IMR-90 (cell line): ENCODE data around the gene CCDC182. TPM values are rescaled to one million over a fixed set of nuclear protein-coding genes. Genes with fewer than 3 reads are reported as not detected.

Experiments used
- ATAC-seq: fragments of 200-7000 bp; cut with Tn5 transposase; 2 replicates; pipeline ENCODE4 v1.9.1; 2020; ENCODE audit warnings: low read depth, mild to moderate bottlenecking, moderate library complexity
- BruUV-seq: library from RNA; stranded (reverse); fragments of 400-500 nt; replicated peaks from 2 replicates; lab custom pipeline; 2021; lab: Mats Ljungman, UMichigan
- CTCF ChIA-PET: fragments of 300-600 bp; formaldehyde crosslinking; extraction: SDS; loops from one replicate; lab custom pipeline; 2021; ENCODE audit warnings: antibody characterized with exemption; lab: Yijun Ruan, JAX
- POLR2A ChIA-PET: fragments of 300-600 bp; sonication (Branson Sonifier 250); formaldehyde crosslinking; loops from one replicate; lab custom pipeline; 2022; ENCODE audit warnings: antibody characterized with exemption; ENCODE audit not compliant: unreplicated experiment; lab: Charles Lee
- DNase-seq: peaks from one replicate; pipeline ENCODE4 v3.0.0; 2013
- H2AFZ ChIP-seq: replicated peaks from 2 replicates; pipeline ENCODE3; 2013; ENCODE audit warnings: low read length, mild to moderate bottlenecking; ENCODE audit not compliant: poor library complexity
- H2AK5ac ChIP-seq: 2 replicates; pipeline ENCODE4 v1.6.1; 2013; ENCODE audit warnings: low read depth, low read length, inconsistent platforms
- H2AK9ac ChIP-seq: replicated peaks from 2 replicates; pipeline ENCODE3; 2013; ENCODE audit warnings: mild to moderate bottlenecking, low read depth, low read length, moderate library complexity; ENCODE audit not compliant: poor library complexity
- H2BK120ac ChIP-seq: 2 replicates; pipeline ENCODE4 v1.6.1; 2013; ENCODE audit warnings: low read depth, low read length, inconsistent platforms
- H2BK15ac ChIP-seq: 3 replicates; pipeline ENCODE4 v1.6.1; 2013; ENCODE audit warnings: low read depth, low read length, inconsistent platforms
- H2BK20ac ChIP-seq: 2 replicates; pipeline ENCODE4 v1.6.1; 2013; ENCODE audit warnings: low read depth, mild to moderate bottlenecking, inconsistent platforms, low read length, moderate library complexity
- H2BK5ac ChIP-seq: 2 replicates; pipeline ENCODE4 v1.6.1; 2013; ENCODE audit warnings: mild to moderate bottlenecking, low read depth, low read length, inconsistent platforms; ENCODE audit not compliant: poor library complexity, severe bottlenecking
- H3K14ac ChIP-seq: replicated peaks from 2 replicates; pipeline ENCODE4 v1.6.1; 2013; ENCODE audit warnings: low read depth, low read length, inconsistent platforms
- H3K18ac ChIP-seq: 2 replicates; pipeline ENCODE4 v1.6.1; 2013; ENCODE audit warnings: low read depth, low read length, control low read depth
- H3K23ac ChIP-seq: 2 replicates; pipeline ENCODE4 v1.6.1; 2013; ENCODE audit warnings: low read depth, low read length, inconsistent platforms
- H3K27ac ChIP-seq: 2 replicates; pipeline ENCODE4 v1.5.1; 2013; ENCODE audit warnings: mild to moderate bottlenecking, control low read depth, low read length; ENCODE audit not compliant: insufficient read depth
- H3K27me3 ChIP-seq: 2 replicates; pipeline ENCODE4 v1.6.1; 2013; ENCODE audit warnings: low read length; ENCODE audit not compliant: control insufficient read depth, insufficient read depth
- H3K36me3 ChIP-seq: 2 replicates; pipeline ENCODE4 v1.6.1; 2013; ENCODE audit warnings: low read length, mixed read lengths; ENCODE audit not compliant: control insufficient read depth, insufficient read depth
- H3K4ac ChIP-seq: 2 replicates; pipeline ENCODE4 v1.6.1; 2013; ENCODE audit warnings: low read depth, low read length, inconsistent platforms
- H3K4me1 ChIP-seq: 2 replicates; pipeline ENCODE4 v1.6.1; 2013; ENCODE audit warnings: low read length, mixed read lengths; ENCODE audit not compliant: control insufficient read depth, insufficient read depth
- H3K4me2 ChIP-seq: 2 replicates; pipeline ENCODE4 v1.6.1; 2013; ENCODE audit warnings: low read depth, mild to moderate bottlenecking, control low read depth, low read length, moderate library complexity
- H3K4me3 ChIP-seq: 2 replicates; pipeline ENCODE4 v1.5.1; 2013; ENCODE audit warnings: low read depth, mild to moderate bottlenecking, control low read depth, low read length, moderate library complexity; ENCODE audit not compliant: insufficient read depth
- H3K56ac ChIP-seq: 2 replicates; pipeline ENCODE4 v1.6.1; 2013; ENCODE audit warnings: low read length, inconsistent platforms; ENCODE audit not compliant: insufficient read depth; ENCODE audit errors: extremely low read depth
- H3K79me1 ChIP-seq, 2 experiments: 2 replicates each; pipeline ENCODE4 v1.6.1; 2013; ENCODE audit warnings: low read length in 2 of 2, inconsistent platforms in 1 of 2, low read depth in 1 of 2
- H3K9ac ChIP-seq: 2 replicates; pipeline ENCODE4 v1.6.1; 2013; ENCODE audit warnings: low read depth, low read length, control low read depth
- H3K9me1 ChIP-seq: 2 replicates; pipeline ENCODE4 v1.6.1; 2013; ENCODE audit warnings: low read length, inconsistent platforms; ENCODE audit not compliant: insufficient read depth
- H3K9me3 ChIP-seq: 2 replicates; pipeline ENCODE4 v1.6.1; 2013; ENCODE audit warnings: low read length; ENCODE audit not compliant: control insufficient read depth, insufficient read depth
- H4K20me1 ChIP-seq: 2 replicates; pipeline ENCODE4 v1.6.1; 2013; ENCODE audit warnings: low read length, inconsistent platforms; ENCODE audit not compliant: insufficient read depth
- H4K5ac ChIP-seq: 2 replicates; pipeline ENCODE4 v1.6.1; 2013; ENCODE audit warnings: mild to moderate bottlenecking, low read depth, low read length, control low read depth
- H4K8ac ChIP-seq, 2 experiments: 2 replicates each; pipeline ENCODE4 v1.6.1; 2013; ENCODE audit warnings: low read depth in 2 of 2, low read length in 2 of 2, control low read depth in 1 of 2, inconsistent platforms in 1 of 2
- H4K91ac ChIP-seq: 2 replicates; pipeline ENCODE4 v1.6.1; 2013; ENCODE audit warnings: low read depth, low read length, inconsistent platforms; ENCODE audit not compliant: insufficient read depth
- MAZ ChIP-seq: IDR thresholded peaks from 2 replicates; pipeline ENCODE4 v1.6.1; 2012; ENCODE audit warnings: low read depth, mild to moderate bottlenecking, low read length, improper control_type of control experiment, moderate library complexity, borderline replicate concordance
- RAD21 ChIP-seq: IDR thresholded peaks from 2 replicates; pipeline ENCODE4 v1.6.1; 2012; ENCODE audit warnings: low read length, improper control_type of control experiment
- RFX5 ChIP-seq: IDR thresholded peaks from 2 replicates; pipeline ENCODE4 v1.8.0; 2012; ENCODE audit warnings: low read depth, mild to moderate bottlenecking, low read length, moderate library complexity
- SMC3 ChIP-seq: fragments of 150-350 bp; IDR thresholded peaks from 2 replicates; pipeline ENCODE4 v1.6.1; 2016; ENCODE audit warnings: low read depth, mild to moderate bottlenecking, antibody characterized with exemption, low read length, moderate library complexity
- WGBS, 2 experiments: methylation state at CpG; one replicate each; pipeline versions ENCODE4 v1.1.5 to v1.1.7; 2013; ENCODE audit warnings: missing lambda C conversion rate in 2 of 2; ENCODE audit not compliant: insufficient read length in 1 of 2; ENCODE audit errors: extremely low coverage in 2 of 2; 5-methylcytosine and 5-hydroxymethylcytosine counted together
- dilution Hi-C: fragments of 300-500 bp; cut with HindIII; formaldehyde crosslinking; loops from one replicate; pipeline ENCODE4 v1.14.3; 2018; ENCODE audit warnings: low sequenced_read_pairs; ENCODE audit not compliant: unreplicated experiment
- in situ Hi-C: fragments of 300-500 bp; cut with MboI; formaldehyde crosslinking; loops from 3 replicates; pipeline ENCODE4 v1.14.3; 2019; ENCODE audit warnings: low sequenced_read_pairs, inconsistent platforms, mixed read lengths
- intact Hi-C: fragments of 100-400 bp; cut with micrococcal nuclease; formaldehyde crosslinking; loops from 2 replicates; pipeline ENCODE4 v1.10.0; 2022
- polyA plus RNA-seq, 3 experiments: library from polyadenylated mRNA; depleted of rRNA; stranded (reverse); fragments of >200 nt; gene quantifications; 2 replicates each; pipeline ENCODE4 v1.2.3, GENCODE V29; 2012; ENCODE audit warnings: low replicate concordance in 1 of 3
- total RNA-seq: library from RNA; depleted of rRNA; stranded (reverse); fragments of >200 nt; gene quantifications from 2 replicates; pipeline ENCODE4 v1.2.3, GENCODE V29; 2012

CCDC182 gene
- total and polyA plus RNA-seq, 2 of the 4 experiments (the other 2 are of a cell fraction) = not detected

GRCh38 chr17:57744195-57745170 is 616 bp downstream of the CCDC182 start:
- 67% methylated on average over 11 of the region's 26 CpGs; no CpG with 5 or more reads in 1 of the 2 experiments for WGBS, 2 experiments
- no peak overlapping the region for H4K5ac ChIP-seq
- dilution Hi-C loops (no loop called here), intact Hi-C loops (no loop called here), in situ Hi-C loops (loop anchor here (10.0 kb wide), 3 partner anchors 150 to 620 kb away; no protein-coding TSS in a partner anchor)
- no TSS peak for BruUV-seq
- no peak overlapping the region for H3K18ac ChIP-seq
- no peak overlapping the region for H3K4ac ChIP-seq
- no peaks in the 10 kb centered on the region for H3K9me3 ChIP-seq
- H3K79me1 ChIP-seq = no peaks in the 10 kb centered on the region
- no peak overlapping the region for H2BK5ac ChIP-seq
- H2BK15ac ChIP-seq = no peak overlapping the region
- no peak overlapping the region for H3K9ac ChIP-seq
- H3K36me3 ChIP-seq = no peaks in the 10 kb centered on the region
- TF ChIP-seq RFX5 = no peak
- no peak for TF ChIP-seq RAD21
- TF ChIP-seq MAZ = no peak
- no peak for TF ChIP-seq SMC3
- no peaks in the 10 kb centered on the region for H3K9me1 ChIP-seq
- no peak overlapping the region for H3K4me2 ChIP-seq
- H3K27me3 ChIP-seq = peaks cover 42% of the 10 kb centered on the region
- no peak overlapping the region for H3K27ac ChIP-seq
- no peak overlapping the region for H3K14ac ChIP-seq
- no peaks in the 10 kb centered on the region for H3K4me1 ChIP-seq
- no peaks in the 10 kb centered on the region for H4K20me1 ChIP-seq
- no peak overlapping the region for H2AK5ac ChIP-seq
- ChIA-PET CTCF (interaction anchor here (1.6 to 3.3 kb wide), 2 partner anchors 501 kb away, joined by 5 to 14 read pairs; no protein-coding TSS in a partner anchor), POLR2A (no interaction called here)
- H3K4me3 ChIP-seq = no peak overlapping the region
- ATAC-seq = no peak
- no peak overlapping the region for H3K56ac ChIP-seq
- H4K91ac ChIP-seq = no peak overlapping the region
- H2AFZ ChIP-seq = no peak overlapping the region
- no peak overlapping the region for H4K8ac ChIP-seq
- H2BK20ac ChIP-seq = no peak overlapping the region
- DNase-seq = no peak
- H2AK9ac ChIP-seq = no peak overlapping the region
- no peak overlapping the region for H3K23ac ChIP-seq
- H2BK120ac ChIP-seq = no peak overlapping the region
